Measurements from ENCODE around the gene BRPF1.

The BRPF1 gene

GRCh38 chr3:9786209-9786739 lies 54.7 kb downstream of the BRPF1 start:
- DNase-seq (ENCODE audit: low read depth): no peak
- TF ChIP-seq, protein P1, sequence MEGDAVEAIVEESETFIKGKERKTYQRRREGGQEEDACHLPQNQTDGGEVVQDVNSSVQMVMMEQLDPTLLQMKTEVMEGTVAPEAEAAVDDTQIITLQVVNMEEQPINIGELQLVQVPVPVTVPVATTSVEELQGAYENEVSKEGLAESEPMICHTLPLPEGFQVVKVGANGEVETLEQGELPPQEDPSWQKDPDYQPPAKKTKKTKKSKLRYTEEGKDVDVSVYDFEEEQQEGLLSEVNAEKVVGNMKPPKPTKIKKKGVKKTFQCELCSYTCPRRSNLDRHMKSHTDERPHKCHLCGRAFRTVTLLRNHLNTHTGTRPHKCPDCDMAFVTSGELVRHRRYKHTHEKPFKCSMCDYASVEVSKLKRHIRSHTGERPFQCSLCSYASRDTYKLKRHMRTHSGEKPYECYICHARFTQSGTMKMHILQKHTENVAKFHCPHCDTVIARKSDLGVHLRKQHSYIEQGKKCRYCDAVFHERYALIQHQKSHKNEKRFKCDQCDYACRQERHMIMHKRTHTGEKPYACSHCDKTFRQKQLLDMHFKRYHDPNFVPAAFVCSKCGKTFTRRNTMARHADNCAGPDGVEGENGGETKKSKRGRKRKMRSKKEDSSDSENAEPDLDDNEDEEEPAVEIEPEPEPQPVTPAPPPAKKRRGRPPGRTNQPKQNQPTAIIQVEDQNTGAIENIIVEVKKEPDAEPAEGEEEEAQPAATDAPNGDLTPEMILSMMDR (IDR thresholded peaks at IDR 0.05; ENCODE audit: low read length, missing control alignments): no peak
- H3K4me3 ChIP-seq (replicated peaks; ENCODE audit: low read depth, low read length): no peak overlapping the region

DNA sequence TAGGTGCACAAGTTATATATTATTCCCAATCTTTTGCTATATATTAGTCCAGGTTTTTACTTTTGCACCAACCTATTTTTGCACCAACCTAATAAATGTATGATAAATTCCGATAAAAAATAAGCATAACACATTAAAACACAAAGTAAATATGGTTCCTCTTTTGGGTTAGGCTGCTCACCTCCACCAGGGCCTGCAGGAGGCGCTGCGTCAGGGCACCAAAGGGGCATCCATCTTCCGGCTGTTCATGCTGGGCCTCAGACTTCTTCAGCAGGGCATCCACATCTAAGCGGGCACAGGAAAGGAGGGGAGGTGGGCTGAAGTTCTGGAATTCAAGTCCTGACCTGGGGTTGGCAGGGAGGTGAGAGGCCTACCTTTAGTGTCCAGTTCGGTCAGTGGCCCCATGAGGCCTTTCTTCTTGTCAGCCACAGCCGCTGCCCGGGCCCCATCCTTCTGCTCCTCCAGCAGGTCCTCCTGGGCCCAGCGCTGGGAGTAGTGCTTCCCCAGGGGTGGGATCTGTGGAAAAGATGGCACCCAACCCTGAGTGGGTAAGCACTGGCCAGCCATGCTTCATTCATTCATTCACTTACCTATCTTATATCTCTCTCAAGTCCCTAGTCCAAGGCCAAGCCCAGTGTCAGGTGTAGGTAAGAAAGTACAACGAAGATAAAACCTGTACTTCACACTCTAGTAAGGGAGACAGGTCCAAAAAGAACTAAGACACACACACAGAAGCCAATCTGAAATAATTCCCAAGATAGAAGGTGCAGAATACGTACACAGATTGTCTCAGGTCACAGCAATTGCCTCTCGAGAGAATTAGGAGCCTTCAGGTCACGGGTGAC lies 55.5 kb downstream of the BRPF1 start:
- TF ChIP-seq, protein P1 (IDR thresholded peaks at IDR 0.05; ENCODE audit: low read length, missing control alignments): peak; percentile 52
- DNase-seq (ENCODE audit: low read depth): no peak
- no peak overlapping the region for H3K4me3 ChIP-seq (replicated peaks; ENCODE audit: low read depth, low read length)

DNA sequence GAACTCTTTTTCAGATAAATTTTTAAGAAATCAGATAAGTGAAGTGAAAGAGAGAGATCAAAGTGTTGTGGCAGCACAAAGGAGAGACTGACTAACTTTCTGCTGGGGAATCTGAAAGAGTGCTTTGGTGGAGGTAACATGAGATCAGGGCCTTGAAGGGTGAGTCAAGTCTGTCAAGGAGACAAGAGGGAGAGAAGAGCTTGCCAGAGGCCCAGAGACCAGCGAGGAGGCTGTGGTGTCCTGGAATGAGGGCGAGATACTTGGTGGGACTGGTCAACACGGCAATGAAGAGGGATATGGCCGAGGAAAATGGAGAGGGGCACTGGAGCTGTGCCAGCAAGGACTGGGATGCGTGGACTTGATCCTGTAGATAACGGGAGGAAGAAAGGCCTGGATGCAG lies 56.2 kb downstream of the BRPF1 start:
- TF ChIP-seq, protein P1 (IDR thresholded peaks at IDR 0.05; ENCODE audit: low read length, missing control alignments): no peak
- no peak for DNase-seq (ENCODE audit: low read depth)
- no peak overlapping the region for H3K4me3 ChIP-seq (replicated peaks; ENCODE audit: low read depth, low read length)

DNA sequence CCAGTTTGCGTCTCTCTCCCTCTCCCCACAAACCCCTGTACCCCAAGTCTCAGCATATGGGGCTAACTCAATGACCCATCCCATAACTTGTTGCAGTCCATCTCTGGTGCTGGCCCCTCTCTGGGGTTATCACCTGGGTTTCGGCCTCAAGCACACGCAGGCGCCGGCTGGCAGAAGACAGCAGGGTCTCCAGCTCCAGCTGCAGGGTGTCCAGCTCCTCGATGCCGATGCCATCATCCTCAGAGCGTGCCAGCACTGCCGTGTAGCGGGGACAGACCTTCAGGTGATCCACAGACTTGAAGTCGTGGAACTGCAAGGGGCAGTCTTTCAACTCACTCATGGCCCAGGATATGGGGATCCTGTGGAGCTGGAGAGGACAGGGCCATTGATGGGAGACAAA lies 59.6 kb downstream of the BRPF1 start:
- no peak for DNase-seq (ENCODE audit: low read depth)
- peak overlapping the region; percentile 99 for H3K4me3 ChIP-seq (replicated peaks; ENCODE audit: low read depth, low read length)
- TF ChIP-seq, protein P1 (IDR thresholded peaks at IDR 0.05; ENCODE audit: low read length, missing control alignments): no peak

- peak overlapping the region; percentile 99 for H3K4me3 ChIP-seq (replicated peaks; ENCODE audit: low read depth, low read length)
- DNase-seq (ENCODE audit: low read depth): no peak
- TF ChIP-seq, protein P1 (IDR thresholded peaks at IDR 0.05; ENCODE audit: low read length, missing control alignments): no peak
Measured at GRCh38 chr3:9791790-9792404, 60.4 kb downstream of the BRPF1 start.

GRCh38 chr3:9792405-9793160 lies 61.0 kb downstream of the BRPF1 start, which contains the start of the genes ARPC4 and TADA3:
TSS of gene ARPC4 (plus strand) at chr3:9793082. CDS start at chr3:9793122, 40 bp downstream.
TSS of gene TADA3 (minus strand) at chr3:9792473. CDS start at chr3:9791466, 1,007 bp downstream.
- TF ChIP-seq, protein P1 (IDR thresholded peaks at IDR 0.05; ENCODE audit: low read length, missing control alignments): no peak
- H3K4me3 ChIP-seq (replicated peaks; ENCODE audit: low read depth, low read length): peak within 1 kb of the TSS; percentile 99
- peak; percentile 97 for DNase-seq (ENCODE audit: low read depth)
